GM12874 (cell line): Measurements from ENCODE around the gene LOXHD1.

Experiments
- CTCF ChIP-seq: IDR thresholded peaks from 2 replicates; pipeline ENCODE4 v1.5.1; 2011; ENCODE audit warnings: low read depth, mild to moderate bottlenecking, control low read depth, low read length, moderate library complexity; ENCODE audit not compliant: insufficient read depth

The LOXHD1 gene

GRCh38 chr18:46509530-46509929, 147.5 kb downstream of the LOXHD1 start:
- no peak for TF ChIP-seq CTCF

GRCh38 chr18:46506974-46507586, 149.9 kb downstream of the LOXHD1 start:
- no peak for TF ChIP-seq CTCF

- TF ChIP-seq CTCF, result no peak
Measured at GRCh38 chr18:46502444-46502843, 154.6 kb downstream of the LOXHD1 start.

GRCh38 chr18:46497129-46497528, 159.9 kb downstream of the LOXHD1 start:
- TF ChIP-seq CTCF, result no peak

GRCh38 chr18:46488471-46489213, 168.4 kb downstream of the LOXHD1 start:
- TF ChIP-seq CTCF, result no peak

- TF ChIP-seq CTCF, result no peak
Measured at GRCh38 chr18:46485675-46486194, 171.3 kb downstream of the LOXHD1 start.

- TF ChIP-seq CTCF, result no peak
Measured at GRCh38 chr18:46484971-46485370, 172.0 kb downstream of the LOXHD1 start.
